Measurements from ENCODE around the gene OBSCN.

DNA sequence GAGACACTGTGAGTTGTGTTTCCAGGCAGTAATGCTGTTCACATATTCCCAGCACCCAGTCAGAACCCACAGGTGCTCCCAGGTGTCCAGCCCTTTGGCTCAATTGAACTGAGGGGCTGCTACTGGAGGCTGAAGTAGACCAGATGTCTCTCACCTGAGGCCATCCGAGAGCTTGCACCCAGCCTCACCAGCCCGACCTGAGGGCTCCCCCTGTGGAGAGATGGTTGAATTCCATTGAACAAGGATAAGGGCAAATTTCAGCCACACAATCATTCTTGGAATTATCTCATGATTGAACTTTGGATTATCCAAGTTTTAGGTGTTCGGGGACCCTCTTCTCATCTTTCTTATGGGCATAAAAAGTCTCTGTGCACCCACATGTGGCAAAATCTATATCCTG, 52.1 kb downstream of the OBSCN start:
- TF ChIP-seq POLR2A (IDR thresholded peaks at IDR 0.05) (no peak), CTCF (IDR thresholded peaks at IDR 0.05) (no peak)

Measured in heart left ventricle (tissue), 13 donors.